ENCODE results near the gene HAUS2.
A peak's percentile ranks its signal among the peaks of the same experiment; 100 is the strongest.
"Not testable (repeated sequence)": the region's sequence is repeated elsewhere in the genome, so short reads cannot be mapped to it uniquely, and the experiment has no call there.

HAUS2 gene

DNA sequence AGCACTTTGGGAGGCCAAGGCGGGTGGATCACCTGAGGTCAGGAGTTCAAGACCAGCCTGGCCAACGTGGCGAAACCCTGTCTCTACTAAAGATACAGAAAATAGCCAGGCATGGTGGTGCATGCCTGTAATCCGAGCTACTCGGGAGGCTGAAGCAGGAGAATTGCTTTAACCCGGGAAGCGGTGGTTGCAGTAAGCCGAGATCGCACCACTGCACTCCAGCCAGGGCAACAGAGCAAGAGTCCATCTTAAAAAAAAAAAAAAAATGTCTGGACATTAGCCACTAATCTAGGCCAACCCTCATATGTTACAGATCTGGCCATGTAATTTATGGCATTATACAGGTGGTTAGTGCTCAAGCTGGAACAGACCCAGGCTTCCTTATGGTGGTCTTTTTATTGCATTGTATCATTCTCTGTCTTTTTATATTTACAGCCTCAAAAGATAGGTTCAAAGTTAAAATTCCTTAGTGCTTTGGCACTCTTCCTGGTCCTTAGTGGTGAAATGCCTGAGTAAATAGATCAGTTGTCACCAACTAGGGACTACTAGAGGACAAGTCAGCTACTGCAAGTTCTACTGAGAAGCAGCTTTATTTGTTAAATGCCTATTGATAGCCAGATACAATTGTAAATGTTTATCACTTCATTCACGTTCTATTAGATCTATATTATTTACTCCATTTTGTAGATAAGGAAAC is 42.7 kb downstream of the HAUS2 start:
- peak; percentile 32 for DNase-seq (ENCODE audit: low read depth)
- H3K4me3 ChIP-seq (ENCODE audit: low read depth, low read length): no peak overlapping the region
- TF ChIP-seq POLR2A (IDR thresholded peaks at IDR 0.05; ENCODE audit: extremely low read depth, insufficient read length): no peak
- TF ChIP-seq CTCF (IDR thresholded peaks at IDR 0.05; ENCODE audit: low read depth, low read length): peak; percentile 34

- TF ChIP-seq CTCF (IDR thresholded peaks at IDR 0.05; ENCODE audit: low read depth, low read length) (no peak), POLR2A (IDR thresholded peaks at IDR 0.05; ENCODE audit: extremely low read depth, insufficient read length) (no peak), MYC (IDR thresholded peaks at IDR 0.05; ENCODE audit: low read depth, low read length) (no peak)
- TF ChIP-seq, protein P1, sequence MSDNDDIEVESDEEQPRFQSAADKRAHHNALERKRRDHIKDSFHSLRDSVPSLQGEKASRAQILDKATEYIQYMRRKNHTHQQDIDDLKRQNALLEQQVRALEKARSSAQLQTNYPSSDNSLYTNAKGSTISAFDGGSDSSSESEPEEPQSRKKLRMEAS (IDR thresholded peaks at IDR 0.05; ENCODE audit: low read depth, low read length): no peak
- DNase-seq (ENCODE audit: low read depth): no peak
- H3K4me3 ChIP-seq (ENCODE audit: low read depth, low read length): no peak overlapping the region
Observed at GRCh38 chr15:42592716-42593115, 44.1 kb downstream of the HAUS2 start.

GRCh38 chr15:42593143-42593542 is 44.5 kb downstream of the HAUS2 start:
- no peak for TF ChIP-seq MYC (IDR thresholded peaks at IDR 0.05; ENCODE audit: low read depth, low read length)
- no peak for TF ChIP-seq CTCF (IDR thresholded peaks at IDR 0.05; ENCODE audit: low read depth, low read length)

DNA sequence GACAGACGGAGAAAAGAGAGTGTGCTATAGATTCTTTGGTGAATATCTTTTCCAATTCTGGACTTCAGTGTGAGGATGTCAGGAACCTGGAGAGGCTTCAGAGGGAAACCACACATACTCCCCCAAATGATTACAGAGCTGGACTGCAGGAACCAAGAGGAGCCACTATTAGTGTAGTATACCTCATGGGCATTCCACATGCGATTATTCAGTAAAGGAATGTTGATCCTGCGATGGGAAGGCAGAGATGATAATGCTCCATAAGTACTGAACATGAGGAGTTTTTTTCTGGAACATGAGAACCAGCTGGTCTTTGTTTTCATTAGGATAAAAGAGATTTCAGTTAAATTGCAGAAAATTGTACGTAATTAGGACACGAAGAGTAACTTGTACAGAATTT is 45.5 kb downstream of the HAUS2 start:
- H3K4me3 ChIP-seq (ENCODE audit: low read depth, low read length): no peak overlapping the region
- TF ChIP-seq, protein P1 (IDR thresholded peaks at IDR 0.05; ENCODE audit: low read depth, low read length): no peak
- TF ChIP-seq MYC (IDR thresholded peaks at IDR 0.05; ENCODE audit: low read depth, low read length) (no peak), POLR2A (IDR thresholded peaks at IDR 0.05; ENCODE audit: extremely low read depth, insufficient read length) (no peak), CTCF (IDR thresholded peaks at IDR 0.05; ENCODE audit: low read depth, low read length) (no peak)
- no peak for DNase-seq (ENCODE audit: low read depth)

More at GRCh38 chr15:42593143-42593542, 44.5 kb downstream of the HAUS2 start:
- no peak for DNase-seq (ENCODE audit: low read depth)
- no peak overlapping the region for H3K4me3 ChIP-seq (ENCODE audit: low read depth, low read length)

- no peak overlapping the region for H3K4me3 ChIP-seq (ENCODE audit: low read depth, low read length)
- TF ChIP-seq MYC (IDR thresholded peaks at IDR 0.05; ENCODE audit: low read depth, low read length) (no peak), CTCF (IDR thresholded peaks at IDR 0.05; ENCODE audit: low read depth, low read length) (no peak), POLR2A (IDR thresholded peaks at IDR 0.05; ENCODE audit: extremely low read depth, insufficient read length) (no peak)
- TF ChIP-seq, protein P1 (IDR thresholded peaks at IDR 0.05; ENCODE audit: low read depth, low read length): no peak
Observed at GRCh38 chr15:42595626-42596240, 47.1 kb downstream of the HAUS2 start.

DNA sequence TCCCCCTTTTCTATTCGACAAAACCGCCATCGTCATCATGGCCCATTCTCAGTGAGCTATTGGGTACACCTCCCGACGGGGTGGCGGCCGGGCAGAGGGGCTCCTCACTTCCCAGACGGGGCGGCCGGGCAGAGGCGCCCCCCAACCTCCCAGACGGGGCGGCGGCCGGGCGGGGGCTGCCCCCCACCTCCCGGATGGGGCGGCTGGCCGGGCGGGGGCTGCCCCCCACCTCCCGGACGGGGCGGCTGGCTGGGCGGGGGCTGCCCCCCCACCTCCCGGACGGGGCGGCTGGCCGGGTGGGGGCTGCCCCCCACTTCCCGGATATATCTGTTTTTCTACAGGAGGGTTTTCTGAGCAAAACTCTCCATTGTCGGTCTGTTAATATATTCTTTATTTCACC is 52.7 kb downstream of the HAUS2 start:
- DNase-seq (ENCODE audit: low read depth); H3K4me3 ChIP-seq (ENCODE audit: low read depth, low read length): not testable (repeated sequence)

More at GRCh38 chr15:42595626-42596240, 47.1 kb downstream of the HAUS2 start:
- no peak for DNase-seq (ENCODE audit: low read depth)

All from NB4 (cell line).